Stimulated activated CD4-positive, alpha-beta T cell treated with anti-CD3 and anti-CD28 coated beads, Interleukin-2, amount 100 ng/mL, for 4 hours (primary cell): ENCODE measurements around the gene JAM3.

Source experiments
- DNase-seq: peaks from one replicate; pipeline ENCODE4 v3.0.0-alpha.2; 2020; ENCODE audit warnings: low read depth

The JAM3 gene

GRCh38 chr11:134146598-134146997 lies 77.7 kb downstream of the JAM3 start:
- no peak for DNase-seq

- DNase-seq = no peak
Measured at GRCh38 chr11:134149371-134149770, 80.5 kb downstream of the JAM3 start.

GRCh38 chr11:134150195-134150903 lies 81.5 kb downstream of the JAM3 start:
- DNase-seq = no peak

GRCh38 chr11:134151083-134151747 lies 82.3 kb downstream of the JAM3 start:
- no peak for DNase-seq

- DNase-seq = no peak
Measured at GRCh38 chr11:134152696-134153095, 83.8 kb downstream of the JAM3 start.

GRCh38 chr11:134153147-134153905 lies 84.5 kb downstream of the JAM3 start:
- DNase-seq = no peak

GRCh38 chr11:134154441-134154840 lies 85.6 kb downstream of the JAM3 start:
- DNase-seq = no peak

- no peak for DNase-seq
Measured at GRCh38 chr11:134155456-134155855, 86.6 kb downstream of the JAM3 start.

GRCh38 chr11:134155946-134156865 lies 87.3 kb downstream of the JAM3 start:
- DNase-seq = no peak

GRCh38 chr11:134157451-134157850 lies 88.6 kb downstream of the JAM3 start:
- DNase-seq = no peak

GRCh38 chr11:134158023-134158422 lies 89.2 kb downstream of the JAM3 start:
- no peak for DNase-seq

GRCh38 chr11:134159652-134160051 lies 90.8 kb downstream of the JAM3 start:
- DNase-seq = no peak

- no peak for DNase-seq
Measured at GRCh38 chr11:134164490-134165370, 95.9 kb downstream of the JAM3 start.

GRCh38 chr11:134170177-134170918 lies 101.5 kb downstream of the JAM3 start:
- no peak for DNase-seq

GRCh38 chr11:134170919-134171281 lies 102.0 kb downstream of the JAM3 start:
- DNase-seq = no peak

GRCh38 chr11:134171951-134172350 lies 103.1 kb downstream of the JAM3 start:
- DNase-seq = no peak

GRCh38 chr11:134173296-134173695 lies 104.4 kb downstream of the JAM3 start:
- DNase-seq = no peak

GRCh38 chr11:134176284-134176683 lies 107.4 kb downstream of the JAM3 start:
- no peak for DNase-seq

GRCh38 chr11:134178032-134178674 lies 109.3 kb downstream of the JAM3 start:
- DNase-seq = no peak

GRCh38 chr11:134181707-134182106 lies 112.8 kb downstream of the JAM3 start:
- DNase-seq = no peak
